HT1080 (cell line): Measurements from ENCODE around the gene PIEZO1. TPM values are rescaled to one million over a fixed set of nuclear protein-coding genes. Genes with fewer than 3 reads are reported as not detected.
"Not testable (repeated sequence)": the region's sequence is repeated elsewhere in the genome, so short reads cannot be mapped to it uniquely, and the experiment has no call there.

Experiments used
- DNase-seq: peaks from one replicate; pipeline ENCODE4 v3.0.0-alpha.2; 2015; ENCODE audit warnings: low read depth
- polyA plus RNA-seq, 2 experiments: library from polyadenylated mRNA; depleted of rRNA; stranded (reverse); fragments of >200 nt; gene quantifications; 2 replicates each; pipeline ENCODE4 v1.2.3, GENCODE V29; 2015
- total RNA-seq: library from RNA; depleted of rRNA; stranded (reverse); fragments of >200 nt; shearing (Covaris generic); gene quantifications from 2 replicates; pipeline ENCODE4 v1.2.3, GENCODE V29; 2014; rRNA removed

Gene PIEZO1
- 152 and 159 TPM in 2 replicates for total RNA-seq
- 88.4 and 95.7 TPM in 2 replicates for polyA plus RNA-seq (2015; cell fraction: cytosol; rRNA removed)
- 280 and 286 TPM in 2 replicates for polyA plus RNA-seq (2015; cell fraction: nucleus; rRNA removed)

- no peak for DNase-seq
Measured at GRCh38 chr16:88785106-88785924, at the start of gene PIEZO1. PIEZO1 (minus strand) TSS chr16:88785220; CDS start chr16:88784964, 256 bp downstream.

GRCh38 chr16:88834670-88835069 lies 49.6 kb upstream of the PIEZO1 start:
- DNase-seq: no peak

- DNase-seq: no peak
Measured at GRCh38 chr16:88833086-88833485, 48.1 kb upstream of the PIEZO1 start.

GRCh38 chr16:88831838-88832237 lies 46.8 kb upstream of the PIEZO1 start:
- DNase-seq: no peak

GRCh38 chr16:88830783-88831182 lies 45.8 kb upstream of the PIEZO1 start:
- no peak for DNase-seq

- no peak for DNase-seq
Measured at GRCh38 chr16:88830258-88830657, 45.2 kb upstream of the PIEZO1 start.

- DNase-seq: no peak
Measured at GRCh38 chr16:88828711-88829110, 43.7 kb upstream of the PIEZO1 start.

- DNase-seq: no peak
Measured at GRCh38 chr16:88827727-88828126, 42.7 kb upstream of the PIEZO1 start.

- DNase-seq: no peak
Measured at GRCh38 chr16:88826070-88826840, 41.2 kb upstream of the PIEZO1 start.

- no peak for DNase-seq
Measured at GRCh38 chr16:88825146-88825545, 40.1 kb upstream of the PIEZO1 start.

GRCh38 chr16:88824256-88825077 lies 39.4 kb upstream of the PIEZO1 start:
- DNase-seq: no peak

GRCh38 chr16:88823646-88824045 lies 38.6 kb upstream of the PIEZO1 start:
- DNase-seq: not testable (repeated sequence)

- no peak for DNase-seq
Measured at GRCh38 chr16:88822281-88823040, 37.4 kb upstream of the PIEZO1 start.

- DNase-seq: no peak
Measured at GRCh38 chr16:88821168-88821850, 36.3 kb upstream of the PIEZO1 start.

- no peak for DNase-seq
Measured at GRCh38 chr16:88820385-88821025, 35.5 kb upstream of the PIEZO1 start.

- DNase-seq: no peak
Measured at GRCh38 chr16:88819126-88819525, 34.1 kb upstream of the PIEZO1 start.

- no peak for DNase-seq
Measured at GRCh38 chr16:88818575-88818874, 33.5 kb upstream of the PIEZO1 start.

GRCh38 chr16:88817785-88818574 lies 33.0 kb upstream of the PIEZO1 start:
- DNase-seq: no peak
